Stimulated activated CD8-positive, alpha-beta memory T cell treated with anti-CD3 and anti-CD28 coated beads, Interleukin-7, amount 100 ng/mL, for 24 hours (primary cell): ENCODE results near the gene POU4F1.

Experiments
- DNase-seq: peaks from one replicate; pipeline ENCODE4 v3.0.0-alpha.2; 2020; ENCODE audit warnings: low read depth

POU4F1 gene

GRCh38 chr13:78592584-78592983, 10.8 kb downstream of the POU4F1 start:
- no peak for DNase-seq

- DNase-seq, result no peak
Observed at GRCh38 chr13:78589206-78589605, 14.1 kb downstream of the POU4F1 start.

- no peak for DNase-seq
Observed at GRCh38 chr13:78587395-78587794, 16.0 kb downstream of the POU4F1 start.

- no peak for DNase-seq
Observed at GRCh38 chr13:78586706-78587105, 16.6 kb downstream of the POU4F1 start.

- no peak for DNase-seq
Observed at GRCh38 chr13:78576261-78576660, 27.1 kb downstream of the POU4F1 start.

- no peak for DNase-seq
Observed at GRCh38 chr13:78572459-78572858, 30.9 kb downstream of the POU4F1 start.

- no peak for DNase-seq
Observed at GRCh38 chr13:78569029-78569428, 34.3 kb downstream of the POU4F1 start.

GRCh38 chr13:78566631-78567030, 36.7 kb downstream of the POU4F1 start:
- DNase-seq, result no peak

- DNase-seq, result no peak
Observed at GRCh38 chr13:78562237-78562889, 41.0 kb downstream of the POU4F1 start.
